HCT116 (cell line): Measurements from ENCODE around the gene GRIN1. TPM values are rescaled to one million over a fixed set of nuclear protein-coding genes. Genes with fewer than 3 reads are reported as not detected.
A peak's percentile ranks its signal among the peaks of the same experiment; 100 is the strongest.

Source experiments
- ATAC-seq: fragments of 200-7000 bp; cut with Tn5 transposase; 2 replicates; pipeline ENCODE4 v1.9.1; 2020; ENCODE audit warnings: mild to moderate bottlenecking, moderate library complexity
- BruUV-seq: library from RNA; stranded (reverse); fragments of 400-500 nt; replicated peaks from 2 replicates; lab custom pipeline; 2021; lab: Mats Ljungman, UMichigan
- CTCF ChIA-PET: fragments of 300-600 bp; sonication (Branson Sonifier 250); formaldehyde crosslinking; loops from one replicate; lab custom pipeline; 2021; ENCODE audit warnings: antibody characterized with exemption; lab: Charles Lee
- POLR2A ChIA-PET: fragments of 300-600, 350-600 bp; sonication (Branson Sonifier 250); formaldehyde crosslinking; loops from one replicate; lab custom pipeline; 2021; ENCODE audit warnings: antibody characterized with exemption; lab: Charles Lee
- RAD21 ChIA-PET, 2 experiments: fragments of 300-600 bp; sonication (Branson Sonifier 250); formaldehyde crosslinking; loops; one replicate each; lab custom pipeline; 2023; ENCODE audit warnings: low total read pairs in 2 of 2; ENCODE audit not compliant: uncharacterized antibody in 2 of 2, unreplicated experiment in 2 of 2, low non-redundant PET in 1 of 2; lab: Charles Lee
- DNase-seq: peaks from one replicate; pipeline ENCODE4 v3.0.0-alpha.2; 2010; ENCODE audit warnings: low read depth, low spot score
- H2AFZ ChIP-seq: fragments of 200-600 bp; shearing (Covaris generic), sonication (generic); 2 replicates; pipeline ENCODE4 v1.6.1; 2017; ENCODE audit warnings: low read depth, mixed run types, mixed read lengths, antibody characterized with exemption, low read length; ENCODE audit not compliant: poor library complexity, severe bottlenecking
- H3K27ac ChIP-seq: 2 replicates; pipeline ENCODE4 v1.5.1; 2012; ENCODE audit warnings: low read depth, low read length
- H3K27me3 ChIP-seq: fragments of 200-600 bp; sonication (generic); 2 replicates; pipeline ENCODE4 v1.6.1; 2016; ENCODE audit warnings: mixed run types, low read length, mixed read lengths; ENCODE audit not compliant: insufficient read depth
- H3K36me3 ChIP-seq, 2 experiments: fragments of 200-500 bp in 1 of 2; fragments of 200-600 bp in 1 of 2; sonication (Bioruptor generic) in 1 of 2; sonication (generic) in 1 of 2; 2 replicates each; pipeline versions ENCODE4 v1.5.1 to v1.6.1; 2014 to 2016; ENCODE audit warnings: low read length in 2 of 2, inconsistent platforms in 1 of 2, mixed read lengths in 1 of 2, mixed run types in 1 of 2; ENCODE audit not compliant: insufficient read depth in 2 of 2, control insufficient read depth in 1 of 2
- H3K4me1 ChIP-seq, 2 experiments: fragments of 200-600 bp in 1 of 2; sonication (generic) in 1 of 2; 2 replicates each; pipeline versions ENCODE4 v1.5.1 to v1.6.1; 2012 to 2017; ENCODE audit warnings: low read length in 2 of 2, inconsistent platforms in 1 of 2, mild to moderate bottlenecking in 1 of 2, mixed read lengths in 1 of 2, mixed run types in 1 of 2, moderate library complexity in 1 of 2; ENCODE audit not compliant: insufficient read depth in 2 of 2, control insufficient read depth in 1 of 2
- H3K4me2 ChIP-seq: fragments of 200-600 bp; sonication (generic); 2 replicates; pipeline ENCODE4 v1.6.1; 2017; ENCODE audit warnings: mixed run types, low read length, mixed read lengths
- H3K4me3 ChIP-seq, 2 experiments: fragments of 200-600 bp in 1 of 2; sonication (generic) in 1 of 2; replicated peaks in 1 of 2; 2 replicates each; pipeline ENCODE4 v1.5.1; 2011 to 2016; ENCODE audit warnings: low read length in 2 of 2, control low read depth in 1 of 2, low read depth in 1 of 2, mild to moderate bottlenecking in 1 of 2, mixed read lengths in 1 of 2, mixed run types in 1 of 2
- H3K79me2 ChIP-seq: fragments of 200-600 bp; sonication (generic); 2 replicates; pipeline ENCODE4 v1.6.1; 2017; ENCODE audit warnings: mild to moderate bottlenecking, mixed run types, low read length, moderate library complexity, mixed read lengths; ENCODE audit not compliant: insufficient read depth
- H3K9ac ChIP-seq: fragments of 200-600 bp; sonication (generic); 2 replicates; pipeline ENCODE4 v1.6.1; 2016; ENCODE audit warnings: low read length, mixed read lengths
- H3K9me2 ChIP-seq: fragments of 200-600 bp; sonication (generic), shearing (Covaris generic); 2 replicates; pipeline ENCODE4 v1.6.1; 2017; ENCODE audit warnings: mixed run types, mild to moderate bottlenecking, moderate library complexity; ENCODE audit not compliant: insufficient read depth
- H3K9me3 ChIP-seq, 2 experiments: fragments of 200-500 bp in 1 of 2; fragments of 200-600 bp in 1 of 2; sonication (Bioruptor generic) in 1 of 2; sonication (generic) in 1 of 2; 2 replicates each; pipeline ENCODE4 v1.6.1; 2014 to 2017; ENCODE audit warnings: low read length in 2 of 2, mixed read lengths in 2 of 2, inconsistent platforms in 1 of 2, low read depth in 1 of 2, mild to moderate bottlenecking in 1 of 2, mixed run types in 1 of 2, moderate library complexity in 1 of 2; ENCODE audit not compliant: control insufficient read depth in 1 of 2, insufficient read depth in 1 of 2
- H4K20me1 ChIP-seq: fragments of 200-600 bp; sonication (generic), shearing (Covaris generic); 2 replicates; pipeline ENCODE4 v1.6.1; 2017; ENCODE audit warnings: mixed run types, mild to moderate bottlenecking, moderate library complexity; ENCODE audit not compliant: insufficient read depth
- CEBPB ChIP-seq: IDR thresholded peaks from 2 replicates; pipeline ENCODE4 v1.6.1; 2012; ENCODE audit warnings: low read depth
- EGR1 ChIP-seq: IDR thresholded peaks from 2 replicates; pipeline ENCODE4 v1.6.1; 2012; ENCODE audit warnings: low read depth
- ELF1 ChIP-seq: IDR thresholded peaks from 2 replicates; pipeline ENCODE4 v1.6.1; 2012; ENCODE audit warnings: low read depth, borderline replicate concordance
- EZH2 ChIP-seq: fragments of 200-600 bp; sonication (generic); IDR thresholded peaks from 2 replicates; pipeline ENCODE4 v1.6.1; 2017; ENCODE audit warnings: antibody characterized with exemption, mixed run types
- JUND ChIP-seq: IDR thresholded peaks from 2 replicates; pipeline ENCODE4 v1.6.1; 2012
- POLR2A ChIP-seq: IDR thresholded peaks from 2 replicates; pipeline ENCODE4 v1.7.0; 2011; ENCODE audit warnings: borderline replicate concordance; ENCODE audit not compliant: insufficient read depth, insufficient read length; ENCODE audit errors: extremely low read depth
- RAD21 ChIP-seq: IDR thresholded peaks from 2 replicates; pipeline ENCODE4 v1.6.1; 2012; ENCODE audit warnings: low read depth, mild to moderate bottlenecking
- SIN3A ChIP-seq: IDR thresholded peaks from 2 replicates; pipeline ENCODE4 v1.6.1; 2012; ENCODE audit warnings: low read depth
- YY1 ChIP-seq: IDR thresholded peaks from 2 replicates; pipeline ENCODE4 v1.6.1; 2011; ENCODE audit warnings: low read length, low read depth, moderate library complexity, mild to moderate bottlenecking; ENCODE audit not compliant: insufficient replicate concordance; ENCODE audit errors: extremely low read depth
- intact Hi-C: fragments of 100-400 bp; cut with micrococcal nuclease; formaldehyde crosslinking; loops from 2 replicates; pipeline ENCODE4 v1.10.0; 2022
- total RNA-seq: library from RNA; stranded (reverse); gene quantifications from one replicate; pipeline ENCODE4 v1.2.1, GENCODE V29; 2021; ENCODE audit not compliant: unreplicated experiment
- TF ChIP-seq, protein P1 (sequence below): IDR thresholded peaks from 2 replicates; pipeline ENCODE4 v1.6.1; 2012; ENCODE audit warnings: low read depth
- TF ChIP-seq, protein P2 (sequence below): IDR thresholded peaks from 2 replicates; pipeline ENCODE4 v1.6.1; 2012

GRIN1 gene
- total RNA-seq, 1 experiment from 2014 or later = 23.1 TPM

DNA sequence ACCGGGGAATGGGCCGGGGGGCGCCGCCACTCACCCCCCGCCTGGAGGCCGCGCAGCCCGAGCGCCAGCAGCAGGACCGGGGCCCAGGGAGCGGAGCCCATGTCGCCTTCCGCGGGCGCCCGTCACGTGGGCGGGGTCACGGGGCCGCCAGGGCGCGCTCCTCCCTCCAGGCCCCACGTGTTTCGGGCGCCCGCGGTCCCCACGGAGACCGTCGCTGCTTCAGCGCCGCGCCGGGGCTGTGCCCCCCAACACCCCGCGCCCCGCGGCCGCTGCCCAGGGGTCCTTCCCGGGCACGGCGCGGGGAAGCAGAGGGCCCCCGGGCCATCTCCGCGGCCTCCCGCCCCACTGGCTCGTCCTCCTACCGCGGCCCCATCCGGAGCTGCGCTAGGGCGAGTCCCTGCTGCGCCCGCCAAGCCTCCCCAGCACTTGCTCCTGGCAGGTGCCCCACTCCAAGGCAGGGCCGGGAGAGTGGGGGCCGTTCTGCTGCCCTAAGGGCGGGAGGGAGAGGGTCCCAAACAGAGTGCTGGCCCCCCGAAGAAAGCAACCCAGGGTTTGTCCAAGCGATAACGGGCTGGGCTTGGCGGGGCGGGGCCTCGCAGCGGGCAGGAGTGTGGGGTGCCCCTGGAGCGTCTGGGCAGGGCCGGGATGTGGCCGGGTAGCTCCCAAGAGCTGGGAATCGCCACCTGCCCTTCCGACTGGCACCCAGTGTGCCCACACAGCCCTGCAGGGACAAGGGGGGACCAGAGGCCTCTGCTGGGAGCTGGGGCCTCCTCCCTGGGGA is 24.2 kb upstream of the GRIN1 start, which contains the start of gene DPP7 (continued):
- TF ChIP-seq, protein P1, sequence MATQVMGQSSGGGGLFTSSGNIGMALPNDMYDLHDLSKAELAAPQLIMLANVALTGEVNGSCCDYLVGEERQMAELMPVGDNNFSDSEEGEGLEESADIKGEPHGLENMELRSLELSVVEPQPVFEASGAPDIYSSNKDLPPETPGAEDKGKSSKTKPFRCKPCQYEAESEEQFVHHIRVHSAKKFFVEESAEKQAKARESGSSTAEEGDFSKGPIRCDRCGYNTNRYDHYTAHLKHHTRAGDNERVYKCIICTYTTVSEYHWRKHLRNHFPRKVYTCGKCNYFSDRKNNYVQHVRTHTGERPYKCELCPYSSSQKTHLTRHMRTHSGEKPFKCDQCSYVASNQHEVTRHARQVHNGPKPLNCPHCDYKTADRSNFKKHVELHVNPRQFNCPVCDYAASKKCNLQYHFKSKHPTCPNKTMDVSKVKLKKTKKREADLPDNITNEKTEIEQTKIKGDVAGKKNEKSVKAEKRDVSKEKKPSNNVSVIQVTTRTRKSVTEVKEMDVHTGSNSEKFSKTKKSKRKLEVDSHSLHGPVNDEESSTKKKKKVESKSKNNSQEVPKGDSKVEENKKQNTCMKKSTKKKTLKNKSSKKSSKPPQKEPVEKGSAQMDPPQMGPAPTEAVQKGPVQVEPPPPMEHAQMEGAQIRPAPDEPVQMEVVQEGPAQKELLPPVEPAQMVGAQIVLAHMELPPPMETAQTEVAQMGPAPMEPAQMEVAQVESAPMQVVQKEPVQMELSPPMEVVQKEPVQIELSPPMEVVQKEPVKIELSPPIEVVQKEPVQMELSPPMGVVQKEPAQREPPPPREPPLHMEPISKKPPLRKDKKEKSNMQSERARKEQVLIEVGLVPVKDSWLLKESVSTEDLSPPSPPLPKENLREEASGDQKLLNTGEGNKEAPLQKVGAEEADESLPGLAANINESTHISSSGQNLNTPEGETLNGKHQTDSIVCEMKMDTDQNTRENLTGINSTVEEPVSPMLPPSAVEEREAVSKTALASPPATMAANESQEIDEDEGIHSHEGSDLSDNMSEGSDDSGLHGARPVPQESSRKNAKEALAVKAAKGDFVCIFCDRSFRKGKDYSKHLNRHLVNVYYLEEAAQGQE = no peak
- TF ChIP-seq YY1 (no peak), CEBPB (no peak)

DNA sequence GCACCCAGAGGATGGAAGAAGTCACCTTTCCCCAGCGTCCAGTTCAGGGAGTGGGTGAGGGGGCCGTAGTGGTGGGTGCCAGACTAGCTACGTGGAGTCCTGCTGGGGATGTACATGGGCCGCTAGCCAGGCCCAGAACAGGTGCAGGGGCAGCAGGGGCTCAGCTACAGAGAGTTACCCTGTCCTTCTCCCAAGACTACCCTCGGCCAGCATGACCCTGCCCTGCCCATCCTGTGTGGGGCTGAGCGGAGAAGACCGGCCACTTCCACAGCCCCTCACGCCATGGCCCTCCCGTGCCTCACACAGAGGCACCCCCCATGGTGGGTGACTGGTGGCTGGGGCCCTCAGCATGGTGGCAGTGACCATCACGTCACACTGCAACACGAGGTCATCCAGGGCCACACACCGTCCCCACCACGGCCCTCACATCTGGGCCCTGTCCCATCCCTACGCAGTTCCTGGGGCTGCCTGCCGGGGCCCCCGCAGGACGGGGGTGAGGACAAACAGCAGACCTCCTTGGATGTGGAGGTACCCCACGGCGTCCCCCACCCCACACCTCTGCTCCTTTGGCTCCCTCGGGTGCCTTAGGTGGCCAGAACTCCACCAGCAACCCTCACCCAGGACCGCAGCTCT is 23.4 kb upstream of the GRIN1 start:
- peaks cover 19% of the 10 kb centered on the region for H3K79me2 ChIP-seq
- no peak for TF ChIP-seq SIN3A
- TF ChIP-seq, protein P2, sequence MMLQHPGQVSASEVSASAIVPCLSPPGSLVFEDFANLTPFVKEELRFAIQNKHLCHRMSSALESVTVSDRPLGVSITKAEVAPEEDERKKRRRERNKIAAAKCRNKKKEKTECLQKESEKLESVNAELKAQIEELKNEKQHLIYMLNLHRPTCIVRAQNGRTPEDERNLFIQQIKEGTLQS = no peak
- TF ChIP-seq RAD21 = no peak
- TF ChIP-seq CEBPB = no peak
- no peak for TF ChIP-seq EZH2
- no peak for TF ChIP-seq EGR1
- TF ChIP-seq ELF1 = no peak
- TF ChIP-seq POLR2A = no peak
- no peak for TF ChIP-seq JUND
- no TSS peak for BruUV-seq
- H3K4me1 ChIP-seq = peaks cover 4 to 19% of the 10 kb centered on the region in 2 experiments
- POLR2A ChIA-PET = interaction anchor here (0.6 to 2.0 kb wide), 3 partner anchors 8 to 125 kb away, joined by 3 to 5 read pairs (median 3); partner anchors contain the start of gene TUBB4B
- no peak overlapping the region for H2AFZ ChIP-seq
- RAD21 ChIA-PET = no interaction called here
- H3K9me3 ChIP-seq = no peaks in the 10 kb centered on the region
- ATAC-seq (no peak), DNase-seq (no peak)
- no peaks in the 10 kb centered on the region for H4K20me1 ChIP-seq
- peaks cover 6 to 22% of the 10 kb centered on the region in 2 experiments; a peak in 3 of 4 replicates for H3K36me3 ChIP-seq
- no peaks in the 10 kb centered on the region for H3K9me2 ChIP-seq
- intact Hi-C loops = no loop called here
- H3K27ac ChIP-seq = peak overlapping the region; percentile 72; the same call in 1 of the 2 replicates
- H3K4me2 ChIP-seq = peak overlapping the region; percentile 96
- no peaks in the 10 kb centered on the region for H3K27me3 ChIP-seq
- H3K9ac ChIP-seq = peak overlapping the region; percentile 83
- CTCF ChIA-PET = interaction anchor here (0.7 to 1.2 kb wide), 2 partner anchors 69 to 112 kb away, joined by 3 to 5 read pairs; partner anchors contain the start of genes NPDC1 and RNF224
- H3K4me3 ChIP-seq = peak overlapping the region; percentile 54 to 67
